ENCODE measurements around the gene INPP5D. TPM values are rescaled to one million over a fixed set of nuclear protein-coding genes. Genes with fewer than 3 reads are reported as not detected.

INPP5D gene
- total and polyA plus RNA-seq, 2 of the 13 experiments (the other 11 are each of a cell fraction or from before 2014, with no cell fraction given) = 16.7 to 18.0 TPM

GRCh38 chr2:233059547-233059796 lies 670 bp upstream of the INPP5D start (continued):
- no peak for TF ChIP-seq MEF2D (CRISPR knock-in tag; IDR thresholded peaks at IDR 0.05)
- TF ChIP-seq KLF15 (CRISPR knock-in tag; IDR thresholded peaks at IDR 0.05; ENCODE audit: borderline replicate concordance) = no peak
- TF ChIP-seq ZBTB38 (CRISPR knock-in tag; IDR thresholded peaks at IDR 0.05) = no peak
- TF ChIP-seq, protein P1, sequence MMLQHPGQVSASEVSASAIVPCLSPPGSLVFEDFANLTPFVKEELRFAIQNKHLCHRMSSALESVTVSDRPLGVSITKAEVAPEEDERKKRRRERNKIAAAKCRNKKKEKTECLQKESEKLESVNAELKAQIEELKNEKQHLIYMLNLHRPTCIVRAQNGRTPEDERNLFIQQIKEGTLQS (CRISPR knock-in tag; IDR thresholded peaks at IDR 0.05) = no peak
- no peak for TF ChIP-seq BATF2 (CRISPR knock-in tag; IDR thresholded peaks at IDR 0.05)
- TF ChIP-seq LCORL (IDR thresholded peaks at IDR 0.05) = no peak
- TF ChIP-seq LCORL (CRISPR knock-in tag; IDR thresholded peaks at IDR 0.05) = no peak; the same call in 1 of the 2 replicates
- no peak for TF ChIP-seq MZF1 (CRISPR knock-in tag; IDR thresholded peaks at IDR 0.05; ENCODE audit: borderline replicate concordance)
- peak; percentile 42 for TF ChIP-seq YY1 (IDR thresholded peaks at IDR 0.05; ENCODE audit: insufficient read depth, insufficient replicate concordance, low read depth, low read length)
- TF ChIP-seq SRY (CRISPR knock-in tag; IDR thresholded peaks at IDR 0.05) = no peak
- no peak for TF ChIP-seq ELF4 (CRISPR knock-in tag; IDR thresholded peaks at IDR 0.05; ENCODE audit: borderline replicate concordance)
- TF ChIP-seq MTF1 (CRISPR knock-in tag; IDR thresholded peaks at IDR 0.05) = no peak
- TF ChIP-seq ZNF703 (CRISPR knock-in tag; IDR thresholded peaks at IDR 0.05; ENCODE audit: borderline replicate concordance) = no peak
- TF ChIP-seq SMAD9 (CRISPR knock-in tag; IDR thresholded peaks at IDR 0.05) = no peak
- TF ChIP-seq CCDC6 (CRISPR knock-in tag; IDR thresholded peaks at IDR 0.05) = no peak; the same call in 1 of the 2 replicates
- peak; percentile 59 for TF ChIP-seq GATAD2A (CRISPR knock-in tag; IDR thresholded peaks at IDR 0.05)
- no peak for TF ChIP-seq SKIL (CRISPR knock-in tag; IDR thresholded peaks at IDR 0.05; ENCODE audit: borderline replicate concordance)
- no peak for TF ChIP-seq ZNF407 (CRISPR knock-in tag; IDR thresholded peaks at IDR 0.05; ENCODE audit: not compliant biosample characterization)
- no peak for TF ChIP-seq SIN3B (IDR thresholded peaks at IDR 0.05; ENCODE audit: low read length)
- TF ChIP-seq EED (CRISPR knock-in tag; IDR thresholded peaks at IDR 0.05) = no peak
- no peak for TF ChIP-seq PHF20 (CRISPR knock-in tag; IDR thresholded peaks at IDR 0.05)
